HG03097 (cell line): ENCODE results near the gene SH3BP2.
A peak's percentile ranks its signal among the peaks of the same experiment; 100 is the strongest.

Source experiments
- ATAC-seq: cut with Tn5 transposase; IDR thresholded peaks from one replicate; pipeline ENCODE4 v1.9.1; 2021; ENCODE audit not compliant: unreplicated experiment, low FRiP score

The SH3BP2 gene

GRCh38 chr4:2830632-2831610 is 38.0 kb downstream of the SH3BP2 start:
- ATAC-seq, result no peak

- ATAC-seq, result no peak
These were observed 38.9 kb downstream of the SH3BP2 start for GRCh38 chr4:2831611-2832308.

DNA sequence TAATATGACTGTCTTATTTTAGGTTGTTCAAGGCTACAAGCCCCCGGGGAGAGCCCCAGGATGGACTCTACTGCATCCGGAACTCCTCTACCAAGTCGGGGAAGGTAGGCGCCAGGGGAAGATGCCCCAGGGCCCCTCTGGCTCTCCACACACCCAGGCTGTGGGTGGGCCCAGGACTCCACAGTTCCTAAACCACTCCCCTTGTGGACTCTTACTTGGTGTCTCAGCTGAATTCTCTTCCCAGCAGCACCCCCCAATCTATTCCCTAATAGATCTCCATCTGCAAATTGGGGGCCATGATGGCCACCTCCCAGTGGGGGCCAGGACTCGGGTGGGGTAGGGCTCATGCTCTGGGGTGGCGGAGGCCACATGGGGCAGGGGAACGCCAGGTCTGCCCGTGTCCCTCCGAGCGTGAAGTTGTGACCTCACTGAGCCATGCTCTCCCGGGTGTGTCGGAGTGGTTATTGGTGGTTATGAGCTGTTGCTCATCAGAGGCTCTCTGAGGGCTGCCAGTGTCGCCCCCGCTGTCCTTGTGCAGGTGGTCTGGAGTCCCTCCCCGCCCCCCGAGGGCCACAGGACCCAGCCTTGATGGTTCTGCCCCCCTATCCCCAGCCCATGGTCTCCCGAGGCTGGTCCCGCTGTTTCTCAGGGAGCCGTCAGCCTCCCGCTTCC is 39.6 kb downstream of the SH3BP2 start:
- ATAC-seq, result peak; percentile 57

DNA sequence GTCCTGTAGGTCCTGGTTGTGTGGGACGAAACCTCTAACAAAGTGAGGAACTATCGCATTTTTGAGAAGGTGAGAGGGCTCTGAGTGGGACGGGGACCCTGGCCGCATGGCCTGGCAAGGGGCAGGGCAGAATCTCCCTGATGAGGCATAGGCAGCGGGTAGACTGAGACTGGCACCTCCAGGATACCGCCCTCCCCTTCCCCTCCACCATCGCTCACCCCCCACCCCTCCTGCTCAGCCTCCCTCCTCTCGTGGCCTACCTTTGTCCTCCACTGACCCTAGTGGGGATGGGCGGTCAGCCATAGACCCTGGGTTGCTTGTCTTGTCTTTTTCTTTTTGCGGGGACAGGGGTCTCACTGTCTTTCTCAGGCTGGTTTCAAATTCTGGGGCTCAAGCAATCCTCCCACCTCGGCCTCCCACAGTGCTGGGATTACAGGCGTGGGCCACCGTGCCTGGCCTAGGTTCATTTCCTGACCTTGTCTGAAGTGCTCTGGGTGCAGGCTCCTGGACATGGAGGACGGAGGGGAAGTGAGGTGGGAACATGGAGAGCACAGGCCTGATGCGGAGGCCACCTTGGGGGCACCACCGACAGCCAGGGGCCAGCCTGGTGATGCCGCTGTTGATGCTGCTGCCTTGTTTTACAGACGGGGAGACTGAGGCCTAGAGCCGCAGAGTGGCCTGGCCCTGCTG is 40.2 kb downstream of the SH3BP2 start:
- no peak for ATAC-seq

DNA sequence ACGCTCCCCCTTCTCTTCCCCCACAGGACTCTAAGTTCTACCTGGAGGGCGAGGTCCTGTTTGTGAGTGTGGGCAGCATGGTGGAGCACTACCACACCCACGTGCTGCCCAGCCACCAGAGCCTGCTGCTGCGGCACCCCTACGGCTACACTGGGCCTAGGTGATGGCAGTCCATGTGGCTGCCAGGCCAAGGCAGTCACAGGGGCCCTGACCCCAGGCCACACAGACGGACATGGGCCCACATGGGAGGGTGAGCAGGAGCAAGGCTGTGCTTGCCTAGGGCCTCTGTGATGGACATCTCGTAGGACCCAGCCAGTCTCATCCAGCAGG is 40.8 kb downstream of the SH3BP2 start:
- no peak for ATAC-seq

GRCh38 chr4:2834001-2834921 is 41.4 kb downstream of the SH3BP2 start:
- no peak for ATAC-seq

- no peak for ATAC-seq
These were observed 43.1 kb downstream of the SH3BP2 start for GRCh38 chr4:2835978-2836377.

DNA sequence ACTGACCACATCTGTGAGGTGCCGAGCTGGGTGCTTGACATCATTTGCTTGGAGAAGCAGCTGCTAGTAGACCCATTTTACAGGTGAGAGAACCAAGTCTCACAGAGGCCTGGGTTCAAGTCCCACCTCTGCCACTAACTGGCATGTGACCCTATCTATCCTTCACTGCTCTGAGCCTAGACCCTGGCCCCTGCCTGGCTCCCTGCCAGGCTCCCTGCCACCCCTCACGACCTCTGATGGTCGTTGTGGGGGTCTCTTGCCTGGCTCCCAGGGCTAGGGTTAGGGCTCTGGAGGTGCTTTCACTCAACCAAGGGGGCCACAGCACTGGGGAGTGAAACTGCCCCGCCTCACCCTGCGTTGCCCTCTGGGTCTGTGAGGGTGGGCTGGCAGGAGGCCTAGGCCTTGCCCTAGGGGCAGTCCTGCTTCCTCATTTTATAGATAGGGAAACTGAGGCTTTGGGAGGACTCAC is 43.5 kb downstream of the SH3BP2 start:
- ATAC-seq, result no peak

DNA sequence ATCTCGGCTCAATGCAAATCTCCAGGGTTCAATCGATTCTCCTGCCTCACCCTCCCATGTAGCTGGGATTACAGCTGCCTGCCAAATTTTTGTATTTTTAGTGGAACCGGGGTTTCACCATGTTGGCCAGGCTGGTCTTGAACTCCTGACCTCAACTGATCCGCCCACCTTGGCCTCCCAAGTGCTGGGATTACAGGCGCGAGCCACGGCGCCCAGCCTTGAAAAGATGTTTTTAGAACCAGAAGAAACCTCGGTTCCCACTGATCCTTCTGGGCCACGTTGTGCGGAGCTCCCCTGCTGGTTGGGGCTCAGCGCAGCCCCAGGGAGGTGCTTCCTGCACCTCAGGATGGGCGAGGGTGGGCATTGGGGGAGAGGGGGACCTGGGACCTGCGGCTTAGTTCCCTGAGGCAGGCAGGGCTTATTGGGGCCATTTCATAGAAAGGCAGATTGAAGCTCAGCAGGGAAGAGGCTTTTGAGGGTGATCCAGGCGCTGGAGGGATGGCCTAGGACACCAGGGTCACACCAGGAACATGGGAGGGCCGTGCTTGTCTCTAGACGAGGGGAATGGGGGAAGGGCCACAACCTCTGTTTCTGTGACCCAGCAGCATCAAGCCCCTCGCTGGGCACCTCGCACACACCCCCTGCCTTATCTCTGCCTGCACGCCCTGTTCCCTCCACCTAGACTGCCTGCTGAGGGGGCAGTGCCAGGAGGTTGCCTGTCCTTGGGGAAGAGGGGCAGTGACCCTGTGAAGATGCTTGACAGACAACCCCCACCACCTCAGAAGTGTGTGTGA is 44.4 kb downstream of the SH3BP2 start:
- ATAC-seq, result no peak

- no peak for ATAC-seq
These were observed 45.1 kb downstream of the SH3BP2 start for GRCh38 chr4:2837904-2838496.

DNA sequence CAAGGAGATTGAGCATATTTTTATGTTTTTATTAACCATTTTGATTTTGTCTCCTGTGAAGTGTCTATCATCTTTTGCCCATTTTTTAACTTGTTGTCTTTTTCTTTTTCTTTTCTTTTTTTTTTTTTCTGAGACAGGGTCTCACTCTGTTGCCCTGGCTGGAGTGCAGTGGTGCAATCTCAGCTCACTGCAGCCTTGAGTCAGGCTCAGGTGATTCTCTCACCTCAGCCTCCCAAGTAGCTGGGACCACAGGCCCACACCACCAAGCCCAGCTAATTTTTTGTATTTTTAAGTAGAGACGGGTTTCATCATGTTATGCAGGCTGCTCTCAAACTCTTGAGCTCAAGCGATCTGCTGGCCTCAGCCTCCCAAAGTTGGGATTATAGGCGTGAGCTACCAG is 46.2 kb downstream of the SH3BP2 start:
- ATAC-seq, result no peak

DNA sequence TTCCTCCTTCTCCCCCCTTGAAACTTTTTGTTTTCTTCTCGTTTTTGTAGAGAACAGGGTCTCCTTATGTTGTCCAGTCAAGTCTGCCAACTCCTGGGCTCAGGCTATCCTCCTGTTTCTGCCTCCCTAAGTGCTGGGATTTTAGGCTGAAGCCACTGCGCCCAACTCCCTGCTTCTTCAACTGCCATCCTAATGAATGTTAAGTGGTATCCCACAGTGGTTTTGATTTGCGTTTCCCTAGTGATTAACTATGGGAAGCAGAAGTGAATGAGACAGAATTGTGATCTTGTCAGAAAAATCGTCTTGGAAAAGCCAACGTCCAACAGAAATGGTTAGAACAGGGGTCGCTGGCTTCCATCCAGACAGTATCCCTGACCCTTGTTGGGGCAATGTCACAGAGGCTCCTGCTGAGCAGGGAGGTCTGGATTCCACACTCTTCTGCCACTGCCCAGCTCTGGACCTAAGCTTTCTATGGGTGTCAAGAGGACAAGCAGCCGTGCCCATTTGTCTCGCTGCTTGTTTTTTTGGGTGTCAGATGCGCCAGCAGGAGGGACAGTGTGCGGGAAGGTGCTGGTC is 49.9 kb downstream of the SH3BP2 start:
- no peak for ATAC-seq

- ATAC-seq, result peak; percentile 68
These were observed 50.5 kb downstream of the SH3BP2 start, which contains the start of gene ADD1 for GRCh38 chr4:2843263-2843940. ADD1 (plus strand) TSS chr4:2843844; CDS start chr4:2875916, 32,072 bp downstream.

DNA sequence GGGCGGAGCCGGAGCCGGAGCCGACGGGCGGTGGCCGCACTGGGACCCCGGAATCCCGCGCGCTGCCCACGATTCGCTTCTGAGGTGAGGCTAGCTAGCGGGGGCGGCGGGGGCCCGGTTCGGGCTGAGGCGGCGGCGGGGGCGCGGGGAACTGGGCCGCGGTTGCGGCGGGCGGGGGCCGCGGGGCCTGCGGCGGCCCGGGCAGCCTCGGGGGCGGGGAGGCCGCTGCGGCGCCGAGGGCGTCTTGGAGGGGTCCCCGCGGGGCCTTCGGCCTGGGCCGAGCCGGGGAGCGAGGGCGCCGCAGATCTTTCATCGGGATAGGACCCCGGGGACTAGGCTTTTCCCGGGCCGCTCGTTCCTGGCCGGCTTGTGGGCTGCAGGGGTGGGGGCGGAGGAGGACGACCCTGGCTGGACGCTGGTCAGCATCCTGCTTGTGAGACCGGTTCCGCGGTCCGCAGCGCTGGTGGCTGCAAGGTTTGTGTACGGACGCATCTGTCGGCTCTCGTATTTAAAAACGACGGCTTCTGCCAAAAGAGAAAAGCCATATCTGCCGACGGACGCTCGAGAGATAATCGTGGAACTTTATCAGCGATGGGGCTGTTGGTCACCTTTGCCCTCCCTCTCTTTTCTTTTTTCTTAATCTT is 51.2 kb downstream of the SH3BP2 start:
- ATAC-seq, result peak; percentile 19

GRCh38 chr4:2846172-2846571 is 53.3 kb downstream of the SH3BP2 start:
- ATAC-seq, result no peak

DNA sequence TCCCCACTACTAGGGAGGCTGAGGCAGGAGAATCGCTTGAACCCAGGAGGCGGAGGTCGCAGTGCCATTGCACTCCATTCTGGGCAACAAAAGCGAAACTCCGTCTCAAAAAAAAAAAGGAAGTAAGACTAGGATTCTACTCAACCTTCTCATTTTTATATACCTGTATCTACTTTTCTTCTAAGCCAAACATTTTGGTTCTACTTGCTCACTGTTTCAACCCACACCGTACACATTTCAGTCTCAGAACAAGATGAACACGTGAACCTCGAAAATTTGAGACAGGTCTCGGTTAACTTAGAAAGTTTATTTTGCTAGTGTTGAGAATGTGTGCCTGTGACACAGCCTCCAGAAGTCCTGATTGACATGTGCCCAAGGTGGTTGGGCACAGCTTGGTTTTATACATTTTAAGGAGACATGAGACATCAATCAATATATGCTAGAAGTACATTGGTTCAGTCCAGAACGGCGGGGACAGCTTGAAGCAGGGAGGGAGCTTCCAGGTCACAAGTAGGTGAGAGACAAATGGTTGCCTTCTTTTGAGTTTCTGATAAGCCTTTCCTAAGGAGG is 54.5 kb downstream of the SH3BP2 start:
- no peak for ATAC-seq

DNA sequence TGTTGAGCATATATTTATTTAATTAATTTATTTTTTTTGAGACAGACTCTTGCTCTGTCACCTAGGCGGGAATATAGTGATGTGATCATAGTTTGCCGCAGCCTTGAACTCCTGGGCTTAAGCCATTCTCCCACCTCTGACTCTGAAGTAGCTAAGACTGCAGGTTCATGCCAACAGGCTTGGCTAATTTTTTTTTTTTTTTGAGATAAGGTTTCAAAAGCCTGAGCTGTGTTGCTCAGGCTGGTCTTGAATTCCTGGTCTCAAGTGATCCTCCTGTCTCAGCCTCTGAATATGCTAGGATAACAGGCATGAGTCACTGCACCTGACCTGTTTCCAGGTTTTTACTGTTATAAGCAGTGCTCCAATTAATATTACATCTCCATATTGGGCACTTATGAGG is 55.6 kb downstream of the SH3BP2 start:
- no peak for ATAC-seq
